ENCODE measurements around the gene VIT.
"Not testable (repeated sequence)": the region's sequence is repeated elsewhere in the genome, so short reads cannot be mapped to it uniquely, and the experiment has no call there.

The VIT gene

GRCh38 chr2:36678856-36679255 is 17.7 kb upstream of the VIT start:
- TF ChIP-seq CTCF (IDR thresholded peaks at IDR 0.05) = no peak
- H3K9me3 ChIP-seq = no peaks in the 10 kb centered on the region
- no peak overlapping the region for H3K27ac ChIP-seq
- H3K4me3 ChIP-seq = no peak overlapping the region
- H3K36me3 ChIP-seq = no peaks in the 10 kb centered on the region
- no peaks in the 10 kb centered on the region for H3K4me1 ChIP-seq
- no peak for DNase-seq
- intact Hi-C loops (cut with DNase I; ENCODE audit: low total_unique reads) = no loop called here
- no peaks in the 10 kb centered on the region for H3K27me3 ChIP-seq

- no peak for TF ChIP-seq CTCF (IDR thresholded peaks at IDR 0.05)
- no peaks in the 10 kb centered on the region for H3K36me3 ChIP-seq
- no peak for DNase-seq
- H3K4me3 ChIP-seq = no peak overlapping the region
- H3K27ac ChIP-seq = no peak overlapping the region
- no peaks in the 10 kb centered on the region for H3K27me3 ChIP-seq
- no peaks in the 10 kb centered on the region for H3K4me1 ChIP-seq
- intact Hi-C loops (cut with DNase I; ENCODE audit: low total_unique reads) = no loop called here
- H3K9me3 ChIP-seq = no peaks in the 10 kb centered on the region
These were observed 16.5 kb upstream of the VIT start for GRCh38 chr2:36680012-36680411.

- no peak overlapping the region for H3K27ac ChIP-seq
- no peak overlapping the region for H3K4me3 ChIP-seq
- no peak for DNase-seq
- intact Hi-C loops (cut with DNase I; ENCODE audit: low total_unique reads) = no loop called here
- H3K4me1 ChIP-seq = no peaks in the 10 kb centered on the region
- no peaks in the 10 kb centered on the region for H3K27me3 ChIP-seq
- no peaks in the 10 kb centered on the region for H3K36me3 ChIP-seq
- TF ChIP-seq CTCF (IDR thresholded peaks at IDR 0.05) = no peak
- H3K9me3 ChIP-seq = no peaks in the 10 kb centered on the region
These were observed 13.9 kb upstream of the VIT start for GRCh38 chr2:36682562-36682961.

DNA sequence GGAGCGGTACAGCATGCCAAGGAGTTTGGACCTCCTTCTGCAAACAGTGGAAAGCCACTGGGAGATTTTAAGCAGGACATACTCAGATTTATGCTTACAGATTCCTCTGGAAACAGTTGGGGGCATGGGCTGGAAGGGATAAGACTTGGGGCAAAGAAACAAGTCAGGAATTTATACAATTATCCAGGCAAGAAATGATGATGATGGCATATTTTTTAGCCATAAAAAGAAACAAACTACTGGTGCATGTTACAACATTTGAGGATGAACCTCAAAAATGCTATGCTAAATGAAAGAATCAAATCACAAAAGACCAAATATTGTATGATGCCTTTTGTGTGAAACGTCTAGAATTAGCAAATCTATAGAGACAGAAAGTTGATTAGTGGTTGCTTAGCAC is 13.5 kb upstream of the VIT start:
- Histone ChIP-seq H3K36me3 (no peaks in the 10 kb centered on the region), H3K27me3 (no peaks in the 10 kb centered on the region), H3K9me3 (no peaks in the 10 kb centered on the region), H3K27ac (no peak overlapping the region), H3K4me1 (no peaks in the 10 kb centered on the region), H3K4me3 (no peak overlapping the region)
- intact Hi-C loops (cut with DNase I; ENCODE audit: low total_unique reads) = no loop called here
- DNase-seq = no peak
- no peak for TF ChIP-seq CTCF (IDR thresholded peaks at IDR 0.05)

GRCh38 chr2:36688291-36688690 is 8.2 kb upstream of the VIT start:
- H3K9me3 ChIP-seq; H3K4me3 ChIP-seq; H3K27me3 ChIP-seq; intact Hi-C loops (cut with DNase I; ENCODE audit: low total_unique reads); H3K27ac ChIP-seq; DNase-seq; H3K4me1 ChIP-seq; H3K36me3 ChIP-seq: not testable (repeated sequence)

DNA sequence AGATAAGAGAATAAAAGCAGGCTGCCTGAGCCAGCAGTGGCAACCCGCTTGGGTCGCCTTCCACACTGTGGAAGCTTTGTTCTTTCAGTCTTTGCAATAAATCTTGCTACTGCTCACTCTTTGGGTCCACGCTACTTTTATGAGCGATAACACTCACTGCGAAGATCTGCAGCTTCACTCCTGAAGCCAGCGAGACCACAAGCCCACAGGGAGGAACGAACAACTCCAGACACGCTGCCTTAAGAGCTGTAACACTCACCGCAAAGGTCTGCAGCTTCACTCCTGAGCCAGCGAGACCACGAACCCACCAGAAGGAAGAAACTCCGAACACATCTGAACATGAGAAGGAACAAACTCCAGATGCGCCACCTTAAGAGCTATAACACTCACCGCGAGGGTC is 7.5 kb upstream of the VIT start:
- intact Hi-C loops (cut with DNase I; ENCODE audit: low total_unique reads); H3K27me3 ChIP-seq; H3K27ac ChIP-seq; H3K4me1 ChIP-seq; DNase-seq; H3K4me3 ChIP-seq; H3K36me3 ChIP-seq; H3K9me3 ChIP-seq: not testable (repeated sequence)

DNA sequence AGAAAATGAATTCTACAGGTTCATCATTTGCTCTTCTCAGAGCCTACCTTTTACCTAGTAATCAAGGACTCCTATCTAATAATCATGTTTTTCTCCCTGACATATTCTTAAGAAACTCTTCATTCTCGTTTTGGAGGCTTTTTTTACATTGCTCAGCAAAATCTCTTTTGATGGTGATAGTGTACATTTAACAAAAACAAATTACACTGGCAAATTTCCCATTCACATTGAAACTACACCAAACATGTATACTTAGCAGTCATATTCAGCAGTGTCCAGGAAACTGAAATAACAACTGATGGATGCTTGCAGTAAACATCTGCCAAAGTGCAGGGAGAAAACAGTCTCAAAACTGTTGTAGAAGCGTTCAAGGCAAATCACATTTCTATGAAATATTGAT is 4.4 kb upstream of the VIT start:
- intact Hi-C loops (cut with DNase I; ENCODE audit: low total_unique reads) = no loop called here

More for the DNA sequence above, 4.4 kb upstream of the VIT start:
- Histone ChIP-seq H3K36me3 (no peaks in the 10 kb centered on the region), H3K27me3 (no peaks in the 10 kb centered on the region), H3K9me3 (no peaks in the 10 kb centered on the region), H3K4me3 (no peak overlapping the region), H3K27ac (no peak overlapping the region), H3K4me1 (no peaks in the 10 kb centered on the region)
- no peak for DNase-seq
- no peak for TF ChIP-seq CTCF (IDR thresholded peaks at IDR 0.05)
